GM19328 (cell line): ENCODE data around the gene PDE4B.

ENCODE experiments used
- ATAC-seq: cut with Tn5 transposase; IDR thresholded peaks from one replicate; pipeline ENCODE4 v1.9.1; 2021; ENCODE audit warnings: mild to moderate bottlenecking, moderate library complexity; ENCODE audit not compliant: unreplicated experiment

Gene PDE4B

GRCh38 chr1:66168948-66169671, 376.4 kb downstream of the PDE4B start:
- no peak for ATAC-seq

GRCh38 chr1:66172272-66172671, 379.6 kb downstream of the PDE4B start:
- ATAC-seq = no peak

- ATAC-seq = no peak
Measured at GRCh38 chr1:66175098-66175497, 382.4 kb downstream of the PDE4B start.

GRCh38 chr1:66175581-66175980, 382.9 kb downstream of the PDE4B start:
- ATAC-seq = no peak

- no peak for ATAC-seq
Measured at GRCh38 chr1:66176012-66176715, 383.5 kb downstream of the PDE4B start.

GRCh38 chr1:66176832-66177231, 384.1 kb downstream of the PDE4B start:
- no peak for ATAC-seq

GRCh38 chr1:66177510-66177909, 384.8 kb downstream of the PDE4B start:
- ATAC-seq = no peak

GRCh38 chr1:66182026-66182425, 389.3 kb downstream of the PDE4B start:
- ATAC-seq = no peak

- no peak for ATAC-seq
Measured at GRCh38 chr1:66182551-66183178, 390.0 kb downstream of the PDE4B start.

GRCh38 chr1:66183400-66183799, 390.7 kb downstream of the PDE4B start:
- ATAC-seq = no peak

GRCh38 chr1:66197120-66197519, 404.4 kb downstream of the PDE4B start:
- ATAC-seq = no peak

- ATAC-seq = no peak
Measured at GRCh38 chr1:66197785-66198184, 405.1 kb downstream of the PDE4B start.

GRCh38 chr1:66206563-66207144, 414.0 kb downstream of the PDE4B start:
- no peak for ATAC-seq

- no peak for ATAC-seq
Measured at GRCh38 chr1:66207484-66207883, 414.8 kb downstream of the PDE4B start.

GRCh38 chr1:66208632-66209031, 415.9 kb downstream of the PDE4B start:
- ATAC-seq = no peak

GRCh38 chr1:66210635-66211244, 418.0 kb downstream of the PDE4B start:
- no peak for ATAC-seq

GRCh38 chr1:66211521-66211920, 418.8 kb downstream of the PDE4B start:
- no peak for ATAC-seq

GRCh38 chr1:66213491-66213890, 420.8 kb downstream of the PDE4B start:
- ATAC-seq = no peak

- no peak for ATAC-seq
Measured at GRCh38 chr1:66214901-66215300, 422.2 kb downstream of the PDE4B start.

GRCh38 chr1:66217021-66217420, 424.3 kb downstream of the PDE4B start:
- no peak for ATAC-seq

GRCh38 chr1:66217561-66217960, 424.9 kb downstream of the PDE4B start:
- no peak for ATAC-seq
